ENCODE data around the gene IMMP2L. TPM values are rescaled to one million over a fixed set of nuclear protein-coding genes. Genes with fewer than 3 reads are reported as not detected.
"Not testable (repeated sequence)": the region's sequence is repeated elsewhere in the genome, so short reads cannot be mapped to it uniquely, and the experiment has no call there.

Gene IMMP2L
- total RNA-seq, 1 donor, result 19.9 TPM

DNA sequence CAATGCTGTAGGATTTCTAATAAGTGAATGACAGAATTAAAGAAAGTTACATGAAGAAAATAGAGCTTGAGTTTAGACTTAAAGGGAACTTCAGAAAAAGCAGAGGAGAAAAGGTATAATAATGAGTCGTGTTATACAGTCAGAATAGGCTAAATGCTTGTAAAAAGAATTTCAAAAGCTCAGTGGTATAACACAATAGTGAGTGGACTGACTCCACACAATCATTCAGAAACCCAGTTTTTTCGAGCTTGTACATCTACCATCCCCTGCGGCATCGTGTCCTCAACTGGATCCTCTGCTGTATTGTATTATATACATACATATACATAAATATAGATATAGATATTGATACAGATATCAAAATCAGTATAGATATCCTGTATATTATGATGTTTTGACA lies 52.2 kb downstream of the IMMP2L start:
- no peaks in the 10 kb centered on the region for H3K79me2 ChIP-seq (ENCODE audit: insufficient read depth, low read length)
- H3K4me1 ChIP-seq (ENCODE audit: insufficient read depth, low read length), result no peaks in the 10 kb centered on the region
- H3K4me2 ChIP-seq (ENCODE audit: insufficient read depth, low read length), result no peak overlapping the region
- H3K36me3 ChIP-seq (ENCODE audit: insufficient read depth, low read length), result no peaks in the 10 kb centered on the region
- TF ChIP-seq CTCF (IDR thresholded peaks at IDR 0.05; ENCODE audit: extremely low read depth, low read depth, low read length), result no peak
- H4K20me1 ChIP-seq (ENCODE audit: insufficient read depth, low read length), result no peaks in the 10 kb centered on the region
- H3K4me3 ChIP-seq (ENCODE audit: insufficient read depth, low read length), result no peak overlapping the region
- H3K27ac ChIP-seq (ENCODE audit: low read depth, low read length), result no peak overlapping the region
- no peak for DNase-seq (ENCODE audit: insufficient read length, low spot score, missing footprints)
- H3K27me3 ChIP-seq (ENCODE audit: insufficient read depth, low read length), result no peaks in the 10 kb centered on the region
- H3K9me3 ChIP-seq (ENCODE audit: low read depth, low read length), result no peaks in the 10 kb centered on the region
- no peak overlapping the region for H2AFZ ChIP-seq (ENCODE audit: low read length)

DNA sequence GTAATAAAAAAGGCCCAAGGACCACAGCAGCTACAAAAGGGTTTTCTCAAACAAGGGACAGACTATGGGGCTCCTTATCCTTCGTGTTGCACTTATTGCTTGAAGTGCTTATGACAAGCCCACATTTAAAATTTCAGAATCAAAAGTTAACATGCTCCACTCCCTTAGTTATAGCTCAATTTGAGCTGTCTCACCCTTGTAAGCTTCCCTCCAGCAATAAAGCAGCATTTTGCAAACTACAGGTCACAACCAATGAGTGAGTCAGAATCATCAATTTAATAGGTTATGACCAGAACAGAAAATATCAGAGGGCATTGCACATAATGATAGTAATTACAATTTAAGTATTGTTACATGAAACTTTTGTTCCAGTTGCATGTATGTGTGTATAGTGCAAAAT lies 53.0 kb downstream of the IMMP2L start:
- H3K27me3 ChIP-seq (ENCODE audit: insufficient read depth, low read length), result no peaks in the 10 kb centered on the region
- TF ChIP-seq CTCF (IDR thresholded peaks at IDR 0.05; ENCODE audit: extremely low read depth, low read depth, low read length), result no peak
- no peaks in the 10 kb centered on the region for H3K79me2 ChIP-seq (ENCODE audit: insufficient read depth, low read length)
- no peak overlapping the region for H3K4me3 ChIP-seq (ENCODE audit: insufficient read depth, low read length)
- no peak overlapping the region for H2AFZ ChIP-seq (ENCODE audit: low read length)
- DNase-seq (ENCODE audit: insufficient read length, low spot score, missing footprints), result no peak
- no peaks in the 10 kb centered on the region for H3K4me1 ChIP-seq (ENCODE audit: insufficient read depth, low read length)
- no peaks in the 10 kb centered on the region for H4K20me1 ChIP-seq (ENCODE audit: insufficient read depth, low read length)
- H3K36me3 ChIP-seq (ENCODE audit: insufficient read depth, low read length), result no peaks in the 10 kb centered on the region
- H3K27ac ChIP-seq (ENCODE audit: low read depth, low read length), result no peak overlapping the region
- no peak overlapping the region for H3K4me2 ChIP-seq (ENCODE audit: insufficient read depth, low read length)
- H3K9me3 ChIP-seq (ENCODE audit: low read depth, low read length), result no peaks in the 10 kb centered on the region

DNA sequence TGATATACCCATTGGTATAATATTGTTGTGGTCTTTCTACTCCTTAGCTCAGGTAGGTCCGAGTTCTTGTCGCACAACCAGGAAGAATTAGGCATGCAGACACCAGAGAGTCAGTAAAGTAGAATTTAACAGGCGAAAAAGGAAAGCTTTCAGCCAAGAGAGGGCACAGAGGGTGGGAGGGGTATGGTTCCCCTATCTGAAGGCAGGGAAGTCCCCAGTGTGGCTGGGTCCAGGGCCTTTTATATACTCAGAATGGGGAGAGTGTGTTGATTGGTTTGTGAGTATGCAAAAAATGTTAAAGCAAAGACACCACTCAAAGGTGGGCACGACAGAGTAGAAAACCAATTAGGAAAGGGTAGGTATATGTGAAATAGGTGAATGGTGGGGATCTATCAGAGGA lies 53.9 kb downstream of the IMMP2L start:
- Histone ChIP-seq H3K4me2 (ENCODE audit: insufficient read depth, low read length) (no peak overlapping the region), H3K27me3 (ENCODE audit: insufficient read depth, low read length) (no peaks in the 10 kb centered on the region), H3K4me1 (ENCODE audit: insufficient read depth, low read length) (no peaks in the 10 kb centered on the region), H3K9me3 (ENCODE audit: low read depth, low read length) (no peaks in the 10 kb centered on the region), H2AFZ (ENCODE audit: low read length) (no peak overlapping the region), H3K36me3 (ENCODE audit: insufficient read depth, low read length) (no peaks in the 10 kb centered on the region), H3K27ac (ENCODE audit: low read depth, low read length) (no peak overlapping the region), H3K4me3 (ENCODE audit: insufficient read depth, low read length) (no peak overlapping the region), H4K20me1 (ENCODE audit: insufficient read depth, low read length) (no peaks in the 10 kb centered on the region), H3K79me2 (ENCODE audit: insufficient read depth, low read length) (no peaks in the 10 kb centered on the region)
- no peak for DNase-seq (ENCODE audit: insufficient read length, low spot score, missing footprints)
- TF ChIP-seq CTCF (IDR thresholded peaks at IDR 0.05; ENCODE audit: extremely low read depth, low read depth, low read length), result no peak

- not testable (repeated sequence) for H3K27ac ChIP-seq (ENCODE audit: low read depth, low read length); H3K27me3 ChIP-seq (ENCODE audit: insufficient read depth, low read length); DNase-seq (ENCODE audit: insufficient read length, low spot score, missing footprints); H3K4me1 ChIP-seq (ENCODE audit: insufficient read depth, low read length); H3K36me3 ChIP-seq (ENCODE audit: insufficient read depth, low read length); H4K20me1 ChIP-seq (ENCODE audit: insufficient read depth, low read length); H3K9me3 ChIP-seq (ENCODE audit: low read depth, low read length); H3K79me2 ChIP-seq (ENCODE audit: insufficient read depth, low read length); H3K4me2 ChIP-seq (ENCODE audit: insufficient read depth, low read length); H3K4me3 ChIP-seq (ENCODE audit: insufficient read depth, low read length); H2AFZ ChIP-seq (ENCODE audit: low read length)
Measured at GRCh38 chr7:111505422-111505821, 56.9 kb downstream of the IMMP2L start.

DNA sequence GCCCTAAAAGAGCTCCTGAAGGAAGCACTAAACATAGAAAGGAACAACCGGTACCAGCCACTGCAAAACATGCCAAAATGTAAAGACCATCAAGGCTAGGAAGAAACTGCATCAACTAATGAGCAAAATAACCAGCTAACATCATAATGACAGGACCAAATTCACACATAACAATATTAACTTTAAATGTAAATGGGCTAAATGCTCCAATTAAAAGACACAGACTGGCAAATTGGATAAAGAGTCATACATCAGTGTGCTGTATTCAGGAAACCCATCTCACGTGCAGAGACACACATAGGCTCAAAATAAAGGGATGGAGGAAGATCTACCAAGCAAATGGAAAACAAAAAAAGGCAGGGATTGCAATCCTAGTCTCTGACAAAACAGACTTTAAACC lies 60.5 kb downstream of the IMMP2L start:
- not testable (repeated sequence) for H3K36me3 ChIP-seq (ENCODE audit: insufficient read depth, low read length); H3K27me3 ChIP-seq (ENCODE audit: insufficient read depth, low read length); H3K4me1 ChIP-seq (ENCODE audit: insufficient read depth, low read length); H3K4me2 ChIP-seq (ENCODE audit: insufficient read depth, low read length); H2AFZ ChIP-seq (ENCODE audit: low read length); DNase-seq (ENCODE audit: insufficient read length, low spot score, missing footprints); H3K27ac ChIP-seq (ENCODE audit: low read depth, low read length); H3K9me3 ChIP-seq (ENCODE audit: low read depth, low read length); H3K4me3 ChIP-seq (ENCODE audit: insufficient read depth, low read length); H4K20me1 ChIP-seq (ENCODE audit: insufficient read depth, low read length); H3K79me2 ChIP-seq (ENCODE audit: insufficient read depth, low read length)

All from osteoblast (primary cell).